ENCODE results near the gene ZNF441.

GRCh38 chr19:11797491-11797890 lies 30.7 kb downstream of the ZNF441 start:
- TF ChIP-seq TAF1 (IDR thresholded peaks at IDR 0.05; ENCODE audit: borderline replicate concordance, low read depth, low read length) = no peak
- no peak for TF ChIP-seq POLR2A (IDR thresholded peaks at IDR 0.05; ENCODE audit: low read depth, low read length)
- no peak for TF ChIP-seq POLR2AphosphoS5 (IDR thresholded peaks at IDR 0.05; ENCODE audit: low read depth, low read length)
